Upper lobe of left lung (tissue), 4 donors: ENCODE measurements around the gene ATP11A.

Experiments used
- CTCF ChIP-seq, 6 experiments: fragments of 450-650 bp in 4 of 6; fragments of 200-600 bp in 2 of 6; sonication (generic) in 2 of 6; IDR thresholded peaks; one replicate each; pipeline ENCODE4 v1.5.1; 2016 to 2019; ENCODE audit warnings: antibody characterized with exemption in 6 of 6
- POLR2A ChIP-seq, 4 donors: fragments of 450-650 bp; IDR thresholded peaks; one replicate each; pipeline ENCODE4 v1.5.1; 2016 to 2017; ENCODE audit warnings: antibody characterized with exemption in 4 of 4, mild to moderate bottlenecking in 2 of 4
- POLR2AphosphoS5 ChIP-seq, 2 donors: sonication (generic); formaldehyde crosslinking; IDR thresholded peaks; one replicate each; pipeline ENCODE4 v1.5.1; 2017; ENCODE audit warnings: antibody characterized with exemption in 2 of 2

GRCh38 chr13:112687836-112688559, 1.8 kb upstream of the ATP11A start:
- TF ChIP-seq POLR2A (IDR thresholded peaks at IDR 0.05) = no peak
- no peak for TF ChIP-seq CTCF (IDR thresholded peaks at IDR 0.05)
- TF ChIP-seq POLR2AphosphoS5 (IDR thresholded peaks at IDR 0.05) = no peak
